Sigmoid colon (tissue), 7 donors: ENCODE results near the gene RNF123. TPM values are rescaled to one million over a fixed set of nuclear protein-coding genes. Genes with fewer than 3 reads are reported as not detected.

Experiments
- DNase-seq: peaks from one replicate; pipeline ENCODE4 v3.0.0-alpha.2; 2019
- H3K27ac ChIP-seq, 4 donors: fragments of 200-600 bp; sonication (generic); one replicate each; pipeline ENCODE4 v1.5.1; 2016 to 2019; ENCODE audit warnings: mild to moderate bottlenecking in 1 of 4
- H3K27me3 ChIP-seq, 3 donors: fragments of 200-600 bp; sonication (generic); one replicate each; pipeline ENCODE4 v1.5.1; 2019; ENCODE audit warnings: mild to moderate bottlenecking in 1 of 3
- H3K36me3 ChIP-seq, 4 donors: fragments of 200-600 bp; sonication (generic); one replicate each; pipeline ENCODE4 v1.5.1; 2016 to 2019
- H3K4me1 ChIP-seq, 4 donors: fragments of 200-600 bp; sonication (generic); one replicate each; pipeline ENCODE4 v1.5.1; 2017 to 2019
- H3K4me3 ChIP-seq, 4 donors: fragments of 200-600 bp; sonication (generic); one replicate each; pipeline ENCODE4 v1.5.1; 2017 to 2019; ENCODE audit warnings: mild to moderate bottlenecking in 2 of 4, moderate library complexity in 1 of 4
- H3K9me3 ChIP-seq, 4 donors: fragments of 200-600 bp in 3 of 4; sonication (generic) in 3 of 4; one replicate each; pipeline versions ENCODE4 v1.5.1 to v1.6.1; 2013 to 2019
- EP300 ChIP-seq, 4 donors: sonication (generic); formaldehyde crosslinking; IDR thresholded peaks; one replicate each; pipeline ENCODE4 v1.6.1; 2017; ENCODE audit warnings: antibody characterized with exemption in 4 of 4
- POLR2A ChIP-seq, 2 donors: fragments of 450-650 bp; IDR thresholded peaks; one replicate each; pipeline ENCODE4 v1.6.1; 2016; ENCODE audit warnings: antibody characterized with exemption in 2 of 2, mild to moderate bottlenecking in 2 of 2, moderate library complexity in 2 of 2
- POLR2AphosphoS5 ChIP-seq, 4 donors: sonication (generic); formaldehyde crosslinking; IDR thresholded peaks; one replicate each; pipeline ENCODE4 v1.6.1; 2017; ENCODE audit warnings: antibody characterized with exemption in 4 of 4
- WGBS, 2 donors: extraction: QIAGEN DNeasy Blood & Tissue Kit; methylation state at CpG; one replicate each; pipeline ENCODE4 v1.1.7; 2013; 5-methylcytosine and 5-hydroxymethylcytosine counted together
- intact Hi-C: fragments of 100-400 bp; cut with DNase I; formaldehyde crosslinking; loops from one replicate; pipeline ENCODE4 v1.15.1; 2023
- polyA plus RNA-seq, 3 donors: library from polyadenylated mRNA; stranded (reverse); fragments of 200-250 nt; gene quantifications; one replicate each; pipeline ENCODE4 v1.2.3, GENCODE V29; 2013
- total RNA-seq, 4 donors: library from RNA; depleted of rRNA; stranded (reverse); fragments of >200 nt; gene quantifications; one replicate each; pipeline ENCODE4 v1.1.0, GENCODE V29; 2016
- TF ChIP-seq, protein P1 (sequence below), 4 experiments: fragments of 450-650 bp in 3 of 4; fragments of 200-600 bp in 1 of 4; IDR thresholded peaks; one replicate each; pipeline ENCODE4 v1.5.1; 2016 to 2019; ENCODE audit warnings: antibody characterized with exemption in 4 of 4, mild to moderate bottlenecking in 3 of 4, moderate library complexity in 2 of 4
- donor health status: healthy with polysubstance abuse.
- donor health status: Bipolar disorder and iron deficiency.
- donor health status: healthy.

The RNF123 gene
- total and polyA plus RNA-seq, 7 donors: 12.5 to 29.4 (median 17.1) TPM

DNA sequence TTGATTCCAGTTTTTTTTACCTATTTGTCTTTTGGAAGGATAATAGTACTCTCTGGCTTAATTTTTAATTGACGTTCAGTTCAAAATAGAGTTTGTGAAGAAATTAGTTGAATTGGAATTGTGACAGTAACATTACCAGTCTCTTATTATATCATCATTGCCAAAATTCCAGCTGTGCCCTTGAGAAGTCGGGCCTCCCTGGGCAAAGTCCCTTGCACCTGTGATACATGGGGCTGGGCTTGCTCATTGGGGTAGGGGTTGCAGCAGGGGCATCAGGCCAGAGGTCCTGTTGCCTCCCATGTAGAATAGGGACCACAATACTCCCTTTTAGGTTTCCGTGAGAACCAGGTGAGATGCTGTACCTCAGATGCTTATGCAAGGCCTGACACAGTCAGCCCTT, 43.1 kb upstream of the RNF123 start:
- TF ChIP-seq POLR2A (IDR thresholded peaks at IDR 0.05) (no peak), EP300 (IDR thresholded peaks at IDR 0.05) (no peak), POLR2AphosphoS5 (IDR thresholded peaks at IDR 0.05) (no peak)
- TF ChIP-seq, protein P1, sequence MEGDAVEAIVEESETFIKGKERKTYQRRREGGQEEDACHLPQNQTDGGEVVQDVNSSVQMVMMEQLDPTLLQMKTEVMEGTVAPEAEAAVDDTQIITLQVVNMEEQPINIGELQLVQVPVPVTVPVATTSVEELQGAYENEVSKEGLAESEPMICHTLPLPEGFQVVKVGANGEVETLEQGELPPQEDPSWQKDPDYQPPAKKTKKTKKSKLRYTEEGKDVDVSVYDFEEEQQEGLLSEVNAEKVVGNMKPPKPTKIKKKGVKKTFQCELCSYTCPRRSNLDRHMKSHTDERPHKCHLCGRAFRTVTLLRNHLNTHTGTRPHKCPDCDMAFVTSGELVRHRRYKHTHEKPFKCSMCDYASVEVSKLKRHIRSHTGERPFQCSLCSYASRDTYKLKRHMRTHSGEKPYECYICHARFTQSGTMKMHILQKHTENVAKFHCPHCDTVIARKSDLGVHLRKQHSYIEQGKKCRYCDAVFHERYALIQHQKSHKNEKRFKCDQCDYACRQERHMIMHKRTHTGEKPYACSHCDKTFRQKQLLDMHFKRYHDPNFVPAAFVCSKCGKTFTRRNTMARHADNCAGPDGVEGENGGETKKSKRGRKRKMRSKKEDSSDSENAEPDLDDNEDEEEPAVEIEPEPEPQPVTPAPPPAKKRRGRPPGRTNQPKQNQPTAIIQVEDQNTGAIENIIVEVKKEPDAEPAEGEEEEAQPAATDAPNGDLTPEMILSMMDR (IDR thresholded peaks at IDR 0.05): no peak
- H3K4me3 ChIP-seq: no peak overlapping the region
- H3K27me3 ChIP-seq: no peaks in the 10 kb centered on the region
- no peak overlapping the region for H3K27ac ChIP-seq
- no peaks in the 10 kb centered on the region for H3K4me1 ChIP-seq
- H3K36me3 ChIP-seq: no peaks in the 10 kb centered on the region
- intact Hi-C loops: no loop called here
- H3K9me3 ChIP-seq: no peaks in the 10 kb centered on the region
- DNase-seq: no peak
- WGBS, 2 donors: 75 to 84% methylated on average over 3 of the region's 3 CpGs

DNA sequence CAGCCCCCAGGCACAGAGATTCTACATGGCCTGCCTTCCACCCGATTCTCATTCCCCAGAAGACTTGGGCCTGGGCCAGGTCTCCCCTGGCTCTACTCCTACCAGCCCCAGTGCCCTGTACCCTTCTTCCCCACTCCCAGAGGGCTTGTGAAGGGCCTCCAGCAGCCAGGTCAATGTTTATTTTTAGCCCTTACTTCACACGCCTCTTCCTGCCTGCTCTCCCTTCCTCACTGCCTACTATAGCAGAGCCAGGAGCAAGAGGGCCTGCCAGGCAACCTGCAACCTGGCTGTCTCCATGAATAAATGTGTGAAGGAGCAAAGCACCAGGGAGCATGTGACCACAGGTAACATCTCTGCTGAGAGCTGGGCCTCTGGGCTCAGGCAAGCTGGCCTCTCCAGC, 41.6 kb upstream of the RNF123 start:
- DNase-seq: no peak
- Histone ChIP-seq H3K27ac (no peak overlapping the region), H3K36me3 (no peaks in the 10 kb centered on the region), H3K4me1 (no peaks in the 10 kb centered on the region), H3K27me3 (no peaks in the 10 kb centered on the region), H3K9me3 (no peaks in the 10 kb centered on the region), H3K4me3 (no peak overlapping the region)
- WGBS, 2 donors: 58% methylated on average over 2 of the region's 2 CpGs
- intact Hi-C loops: no loop called here
- TF ChIP-seq, protein P1 (IDR thresholded peaks at IDR 0.05): no peak
- TF ChIP-seq EP300 (IDR thresholded peaks at IDR 0.05) (no peak), POLR2AphosphoS5 (IDR thresholded peaks at IDR 0.05) (no peak), POLR2A (IDR thresholded peaks at IDR 0.05) (no peak)

DNA sequence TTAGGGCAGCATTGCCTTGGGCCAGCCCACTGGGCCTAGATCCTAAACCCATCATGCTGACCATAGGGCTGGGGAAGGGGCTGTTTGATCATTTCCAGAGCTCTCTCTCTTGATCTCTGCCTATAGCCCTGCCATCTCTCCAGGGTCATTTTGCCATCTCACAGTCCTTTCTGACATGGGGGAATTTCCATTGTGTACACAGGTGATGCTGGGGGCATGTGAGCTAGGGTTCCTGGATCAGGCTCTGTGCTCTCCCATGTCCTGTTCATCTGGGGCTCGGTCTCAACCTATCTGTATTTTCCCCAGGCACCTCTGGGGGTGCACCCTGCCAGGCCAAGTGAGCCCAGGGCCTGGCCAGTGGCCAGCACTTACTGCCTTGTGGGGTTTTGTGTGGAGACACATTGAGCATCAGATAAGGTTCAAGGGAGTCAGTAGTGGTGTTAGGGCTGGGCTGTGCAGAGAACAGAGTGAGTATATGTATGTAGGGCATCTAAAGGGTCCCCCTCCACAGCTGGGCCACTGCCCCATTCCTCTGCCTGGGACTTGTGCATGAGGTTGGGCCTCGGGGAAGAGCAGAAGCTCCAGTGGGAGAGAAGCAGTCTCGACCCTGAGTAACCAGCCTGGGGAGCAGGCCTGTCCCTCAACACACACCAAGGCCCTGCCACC, 40.9 kb upstream of the RNF123 start:
- H3K4me3 ChIP-seq: no peak overlapping the region
- no peaks in the 10 kb centered on the region for H3K4me1 ChIP-seq
- no peak overlapping the region for H3K27ac ChIP-seq
- TF ChIP-seq EP300 (IDR thresholded peaks at IDR 0.05) (no peak), POLR2A (IDR thresholded peaks at IDR 0.05) (no peak), POLR2AphosphoS5 (IDR thresholded peaks at IDR 0.05) (no peak)
- TF ChIP-seq, protein P1 (IDR thresholded peaks at IDR 0.05): no peak
- no peaks in the 10 kb centered on the region for H3K9me3 ChIP-seq
- 69 to 77% methylated on average over 3 of the region's 3 CpGs for WGBS, 2 donors
- no peak for DNase-seq
- H3K36me3 ChIP-seq: no peaks in the 10 kb centered on the region
- no peaks in the 10 kb centered on the region for H3K27me3 ChIP-seq
- intact Hi-C loops: no loop called here

DNA sequence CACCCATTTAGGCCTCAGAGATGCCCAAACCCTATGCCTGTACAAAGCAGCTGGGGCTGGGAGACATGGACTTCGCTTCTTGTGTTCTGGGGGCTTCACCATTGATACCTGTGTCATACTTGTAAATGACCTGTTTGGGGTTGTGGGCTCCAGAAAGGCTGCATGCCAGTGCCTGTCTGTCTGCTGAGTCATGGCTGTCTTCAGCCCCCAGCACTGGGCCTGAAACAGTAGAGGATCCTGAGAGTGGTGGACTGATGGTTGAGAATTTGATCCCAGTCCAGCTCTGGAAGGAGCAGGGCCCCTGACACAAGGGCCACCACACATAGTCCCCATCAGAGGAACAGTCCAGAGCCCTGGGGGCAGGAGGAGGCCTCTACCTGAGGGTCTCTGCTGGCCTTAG, 39.8 kb upstream of the RNF123 start:
- 93% methylated on average over 1 of the region's 1 CpG for WGBS, 2 donors
- Histone ChIP-seq H3K36me3 (no peaks in the 10 kb centered on the region), H3K4me1 (no peaks in the 10 kb centered on the region), H3K27me3 (no peaks in the 10 kb centered on the region), H3K9me3 (no peaks in the 10 kb centered on the region), H3K27ac (no peak overlapping the region), H3K4me3 (no peak overlapping the region)
- DNase-seq: no peak
- TF ChIP-seq, protein P1 (IDR thresholded peaks at IDR 0.05): no peak
- no peak for TF ChIP-seq POLR2AphosphoS5 (IDR thresholded peaks at IDR 0.05)
- no peak for TF ChIP-seq EP300 (IDR thresholded peaks at IDR 0.05)
- TF ChIP-seq POLR2A (IDR thresholded peaks at IDR 0.05): no peak
- intact Hi-C loops: no loop called here

DNA sequence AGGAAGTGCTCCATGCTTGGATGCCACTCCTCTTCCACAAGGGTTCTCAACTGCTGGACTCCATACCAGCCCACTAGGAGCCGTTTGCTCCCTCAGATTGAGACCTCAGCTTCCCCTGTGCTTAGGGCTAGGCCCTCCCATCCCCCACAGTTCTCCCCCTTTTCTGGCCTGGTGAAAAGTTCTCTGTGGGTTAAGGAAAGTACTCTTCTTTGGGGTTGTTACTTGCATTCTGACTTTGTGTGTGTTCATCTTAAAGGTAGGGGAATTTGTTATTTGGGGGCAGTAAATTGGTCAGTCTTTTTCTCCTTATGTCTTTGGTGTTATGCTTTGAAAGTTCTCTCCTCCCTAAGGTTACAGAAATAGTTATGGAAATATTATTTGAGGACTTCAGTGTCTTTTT, 39.2 kb upstream of the RNF123 start:
- Histone ChIP-seq H3K27me3 (no peaks in the 10 kb centered on the region), H3K4me3 (no peak overlapping the region), H3K9me3 (no peaks in the 10 kb centered on the region), H3K4me1 (no peaks in the 10 kb centered on the region), H3K36me3 (no peaks in the 10 kb centered on the region), H3K27ac (no peak overlapping the region)
- intact Hi-C loops: no loop called here
- no peak for DNase-seq
- WGBS, 2 donors: 61 to 77% methylated on average over 1 of the region's 1 CpG
- TF ChIP-seq, protein P1 (IDR thresholded peaks at IDR 0.05): no peak
- no peak for TF ChIP-seq POLR2AphosphoS5 (IDR thresholded peaks at IDR 0.05)
- TF ChIP-seq POLR2A (IDR thresholded peaks at IDR 0.05): no peak
- no peak for TF ChIP-seq EP300 (IDR thresholded peaks at IDR 0.05)
